Left kidney (tissue), 8 donors: ENCODE measurements around the gene CIB2. TPM values are rescaled to one million over a fixed set of nuclear protein-coding genes. Genes with fewer than 3 reads are reported as not detected.
"Not testable (repeated sequence)": the region's sequence is repeated elsewhere in the genome, so short reads cannot be mapped to it uniquely, and the experiment has no call there.

Experiments used
- DNase-seq: peaks from one replicate; pipeline ENCODE4 v3.0.0-alpha.2; 2013
- long read RNA-seq, 8 donors: transcript quantifications; one replicate each; lab custom pipeline, GENCODE V29; 2026
- polyA plus RNA-seq: library from polyadenylated mRNA; unstranded; fragments of 120-200 nt; gene quantifications from one replicate; pipeline ENCODE4 v1.2.1, GENCODE V29; 2013; ENCODE audit not compliant: insufficient read length

CIB2 gene
- polyA plus RNA-seq = 35.2 TPM
- long read RNA-seq, donor 1, transcript CIB2-201 (6 exons, 1,598 nt) = major isoform, 17 of 20 reads
- long read RNA-seq, donor 1, partial matches to known transcripts = 0 of 20 reads
- long read RNA-seq, donor 1, other reads (novel, unspliced or antisense) = 0 of 20 reads
- long read RNA-seq, donor 2, transcript CIB2-201 (6 exons, 1,598 nt) = major isoform, 13 of 13 reads
- long read RNA-seq, donor 2, partial matches to known transcripts = 0 of 13 reads
- long read RNA-seq, donor 2, other reads (novel, unspliced or antisense) = 0 of 13 reads
- long read RNA-seq, donor 3, partial matches to known transcripts = 0 of 5 reads
- long read RNA-seq, donor 3, other reads (novel, unspliced or antisense) = 0 of 5 reads
- long read RNA-seq, donor 4, partial matches to known transcripts = 0 of 1 reads
- long read RNA-seq, donor 4, other reads (novel, unspliced or antisense) = 0 of 1 reads
- long read RNA-seq, donor 5, transcript CIB2-201 (6 exons, 1,598 nt) = major isoform, 24 of 34 reads
- long read RNA-seq, donor 5, partial matches to known transcripts = 0 of 34 reads
- long read RNA-seq, donor 5, other reads (novel, unspliced or antisense) = 5 of 34 reads
- long read RNA-seq, donor 6, transcript CIB2-201 (6 exons, 1,598 nt) = major isoform, 8 of 9 reads
- long read RNA-seq, donor 6, partial matches to known transcripts = 0 of 9 reads
- long read RNA-seq, donor 6, other reads (novel, unspliced or antisense) = 0 of 9 reads
- long read RNA-seq, donor 7, transcript CIB2-201 (6 exons, 1,598 nt) = major isoform, 14 of 17 reads
- long read RNA-seq, donor 7, partial matches to known transcripts = 0 of 17 reads
- long read RNA-seq, donor 7, other reads (novel, unspliced or antisense) = 0 of 17 reads
- long read RNA-seq, donor 8, partial matches to known transcripts = 0 of 2 reads
- long read RNA-seq, donor 8, other reads (novel, unspliced or antisense) = 0 of 2 reads

GRCh38 chr15:78131295-78132061 lies at the start of gene CIB2:
TSS of gene CIB2 (minus strand) at chr15:78131445. CDS start at chr15:78131215, 230 bp downstream.
- peak; percentile 84 for DNase-seq

- no peak for DNase-seq
These were observed 48.7 kb upstream of the CIB2 start for GRCh38 chr15:78179906-78180305.

- DNase-seq = no peak
These were observed 48.1 kb upstream of the CIB2 start for GRCh38 chr15:78179286-78179840.

DNA sequence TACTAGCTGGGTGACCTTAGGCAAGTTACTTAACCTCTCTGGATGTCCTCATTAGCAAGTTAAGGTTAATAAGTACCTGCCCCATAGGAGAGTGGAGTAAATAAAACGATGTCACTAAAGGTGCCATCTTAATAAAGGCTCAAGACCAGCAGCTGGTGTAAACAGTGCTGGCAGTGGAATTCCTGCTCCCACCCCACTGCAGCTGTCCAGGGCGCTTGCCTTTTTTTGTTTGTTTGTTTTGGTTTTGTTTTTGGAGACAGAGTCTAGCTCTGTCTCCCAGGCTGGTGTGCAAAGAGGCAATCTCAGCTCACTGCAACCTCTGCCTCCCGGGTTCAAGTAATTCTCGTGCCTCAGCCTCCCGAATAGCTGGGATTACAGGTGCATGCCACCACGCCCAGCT lies 46.8 kb upstream of the CIB2 start:
- no peak for DNase-seq

GRCh38 chr15:78177447-78177873 lies 46.2 kb upstream of the CIB2 start:
- peak; percentile 12 for DNase-seq

GRCh38 chr15:78175330-78175729 lies 44.1 kb upstream of the CIB2 start:
- no peak for DNase-seq

DNA sequence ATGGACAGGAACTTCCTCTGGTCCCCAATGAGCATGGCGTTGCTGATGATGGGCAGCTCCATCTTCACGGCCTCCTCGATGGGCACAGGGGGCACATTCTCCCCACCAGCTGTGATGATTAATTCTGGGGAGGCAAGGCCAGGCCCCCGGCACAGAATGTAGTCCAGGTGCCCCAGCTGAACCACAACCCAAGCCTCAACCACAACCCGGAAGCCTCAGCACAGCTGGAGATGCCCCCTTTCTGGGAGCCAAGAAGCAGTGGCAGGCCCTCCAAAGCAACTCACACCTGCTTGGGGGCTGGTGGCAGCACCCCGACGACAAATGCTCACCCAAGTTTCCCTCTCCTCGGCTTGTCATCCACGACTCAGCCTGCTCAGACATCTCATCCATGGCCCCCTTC lies 43.2 kb upstream of the CIB2 start:
- DNase-seq = no peak

DNA sequence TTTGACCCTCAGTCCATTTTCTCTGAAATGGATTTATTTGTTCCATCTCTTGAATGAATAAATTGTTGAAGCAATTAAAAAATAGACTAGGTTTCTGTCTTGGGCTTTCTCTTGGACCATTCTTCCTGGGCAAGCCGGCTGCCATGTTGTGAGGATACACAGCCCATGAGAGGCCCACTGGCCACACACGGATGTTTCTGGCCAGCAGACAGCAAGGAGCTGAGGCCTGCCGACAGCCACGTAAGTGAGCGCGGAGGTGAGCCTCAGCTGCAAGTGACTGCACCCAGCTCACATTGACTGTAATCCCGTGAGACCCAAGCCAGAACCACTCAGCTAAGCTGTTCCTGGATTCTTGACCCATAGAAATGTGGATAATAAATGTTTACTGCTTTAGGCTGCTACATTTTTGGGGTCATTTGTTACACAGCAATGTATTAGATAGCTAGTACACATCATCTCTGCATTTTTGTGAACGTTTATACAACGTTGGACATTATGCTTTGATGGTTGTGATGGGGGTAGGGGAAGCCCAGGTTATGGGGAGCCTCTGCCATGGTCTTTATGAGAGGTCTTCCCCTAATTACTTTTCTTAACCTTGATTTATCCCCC lies 40.7 kb upstream of the CIB2 start:
- DNase-seq = no peak

DNA sequence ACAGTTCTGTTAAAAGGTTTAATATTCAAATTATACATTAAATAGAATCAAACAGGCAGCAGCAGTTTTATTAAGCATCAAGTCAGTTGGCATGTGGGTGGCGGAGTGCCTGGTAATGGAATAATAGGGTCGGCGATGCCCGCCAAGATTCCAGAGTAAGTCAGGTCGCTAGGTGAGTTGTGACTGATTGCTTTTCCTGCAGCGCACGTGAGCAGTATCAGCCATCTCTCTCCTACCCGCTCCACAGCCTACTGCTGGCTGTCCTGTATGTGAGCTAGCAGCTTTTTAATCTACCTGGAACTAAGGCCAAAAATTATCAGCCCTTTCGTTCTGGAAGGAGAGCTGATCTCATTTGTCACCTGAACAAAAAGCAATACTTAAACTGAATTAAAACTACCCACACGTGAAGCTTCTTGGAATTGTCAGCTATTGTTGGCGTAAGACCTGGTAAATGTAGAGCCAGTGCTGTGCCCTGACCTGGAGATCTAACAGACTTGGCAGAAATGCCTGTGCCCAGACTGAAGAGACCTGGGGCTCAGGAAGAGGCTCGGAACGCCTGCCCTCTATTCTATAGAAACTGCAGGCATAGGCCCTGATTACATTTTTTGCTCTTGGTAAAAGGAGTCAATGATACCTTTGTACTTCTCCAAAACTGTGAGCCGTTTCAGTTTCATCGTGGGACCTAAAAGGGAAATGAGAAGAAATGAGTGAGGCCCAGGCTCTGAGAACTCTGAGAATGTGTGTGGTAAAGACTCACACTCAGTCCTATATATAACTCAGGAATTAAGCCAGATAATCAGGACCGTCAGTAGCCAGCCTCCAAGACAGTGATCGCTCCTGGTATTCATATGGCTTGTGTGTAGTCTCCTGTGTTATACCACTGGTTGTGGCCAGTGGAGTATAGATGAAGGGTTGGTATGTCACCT lies 39.9 kb upstream of the CIB2 start:
- no peak for DNase-seq

DNA sequence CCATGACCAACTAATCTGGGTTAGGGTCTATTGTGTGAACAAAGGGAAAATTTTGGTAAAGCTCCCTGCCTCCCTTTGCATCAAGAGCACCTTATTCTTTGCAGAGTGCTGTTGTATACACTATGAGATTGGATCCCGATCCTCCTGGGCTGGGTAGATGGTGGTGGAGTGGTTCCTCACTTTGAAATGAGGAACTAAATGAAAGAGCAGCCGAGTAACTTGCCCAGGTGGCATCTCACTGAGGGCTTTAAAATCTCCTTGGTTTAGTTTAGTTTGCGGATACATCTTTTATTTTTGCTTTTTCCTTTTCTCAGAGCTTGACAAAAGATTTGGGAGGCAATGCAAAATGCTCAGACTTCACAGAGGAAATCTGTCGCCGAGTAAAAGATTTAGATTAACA lies 37.4 kb upstream of the CIB2 start:
- DNase-seq = no peak

DNA sequence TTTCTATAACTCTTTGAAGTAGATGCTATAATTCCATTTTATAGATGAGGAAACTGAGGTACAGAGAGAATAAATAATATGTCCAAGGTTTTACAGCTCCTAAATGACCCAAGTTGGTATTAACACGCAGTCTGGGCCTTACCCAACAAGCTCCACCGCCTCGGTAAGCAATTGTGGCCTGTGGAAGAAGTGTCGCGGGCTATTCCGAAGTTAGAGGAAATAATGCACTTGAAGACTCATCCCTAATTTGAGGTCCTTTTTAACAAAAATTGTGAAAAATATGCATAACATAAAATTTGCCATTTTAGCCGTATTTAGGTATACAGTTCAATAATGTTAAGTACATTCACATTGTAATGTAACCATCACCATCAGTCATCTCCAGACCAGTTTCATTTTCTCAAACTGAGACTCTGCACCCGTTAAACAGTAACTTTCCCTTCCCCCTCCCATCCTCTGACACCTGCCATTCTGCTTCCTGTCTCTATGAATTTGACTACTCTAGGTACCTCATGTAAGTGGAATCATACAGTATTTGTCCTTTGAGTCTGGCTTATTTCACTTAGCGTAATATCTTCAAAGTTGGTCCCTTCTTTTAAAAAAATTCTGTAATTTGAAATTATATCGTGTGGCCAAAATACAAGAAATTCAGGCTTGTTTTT lies 36.1 kb upstream of the CIB2 start:
- DNase-seq = no peak

GRCh38 chr15:78164010-78164409 lies 32.8 kb upstream of the CIB2 start:
- DNase-seq = no peak

DNA sequence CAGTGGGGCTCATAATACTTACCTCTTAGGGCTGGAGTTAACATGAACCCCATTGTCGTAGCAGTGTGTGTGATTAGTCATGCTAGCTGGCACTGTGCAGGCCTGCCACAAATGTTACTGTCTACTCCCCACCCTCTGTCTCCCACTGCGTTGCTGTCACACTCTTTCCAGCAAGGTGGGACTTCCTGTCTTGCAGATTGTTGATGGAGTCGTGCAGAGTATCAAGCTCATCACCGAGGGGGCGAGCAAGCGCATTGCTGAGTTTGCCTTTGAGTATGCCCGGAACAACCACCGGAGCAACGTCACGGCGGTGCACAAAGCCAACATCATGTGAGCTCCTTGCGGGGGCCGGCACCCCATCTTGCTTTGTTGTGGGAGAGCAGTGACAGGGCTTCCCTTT lies 30.8 kb upstream of the CIB2 start:
- DNase-seq = no peak

GRCh38 chr15:78159395-78159794 lies 28.1 kb upstream of the CIB2 start:
- DNase-seq = no peak

DNA sequence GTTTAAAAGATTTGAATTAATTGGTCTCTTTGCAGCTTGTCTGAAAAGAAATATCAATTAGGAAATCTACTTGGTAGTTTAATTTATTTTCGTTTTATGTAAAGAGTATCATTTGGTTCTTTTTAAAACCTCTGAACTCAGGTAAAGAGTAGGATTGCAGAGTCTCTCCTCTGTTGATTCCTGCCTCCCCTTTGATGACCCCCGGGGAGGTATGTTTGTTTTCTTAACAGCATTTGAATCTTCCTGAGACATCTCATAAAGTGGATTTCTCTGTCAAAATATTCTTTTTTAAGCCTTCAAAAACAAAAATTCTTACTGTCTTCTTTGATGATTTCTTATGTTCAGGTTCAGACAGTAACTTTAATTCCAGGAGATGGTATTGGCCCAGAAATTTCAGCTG lies 26.0 kb upstream of the CIB2 start:
- DNase-seq = no peak

- DNase-seq = no peak
These were observed 25.4 kb upstream of the CIB2 start for GRCh38 chr15:78156653-78157052.

DNA sequence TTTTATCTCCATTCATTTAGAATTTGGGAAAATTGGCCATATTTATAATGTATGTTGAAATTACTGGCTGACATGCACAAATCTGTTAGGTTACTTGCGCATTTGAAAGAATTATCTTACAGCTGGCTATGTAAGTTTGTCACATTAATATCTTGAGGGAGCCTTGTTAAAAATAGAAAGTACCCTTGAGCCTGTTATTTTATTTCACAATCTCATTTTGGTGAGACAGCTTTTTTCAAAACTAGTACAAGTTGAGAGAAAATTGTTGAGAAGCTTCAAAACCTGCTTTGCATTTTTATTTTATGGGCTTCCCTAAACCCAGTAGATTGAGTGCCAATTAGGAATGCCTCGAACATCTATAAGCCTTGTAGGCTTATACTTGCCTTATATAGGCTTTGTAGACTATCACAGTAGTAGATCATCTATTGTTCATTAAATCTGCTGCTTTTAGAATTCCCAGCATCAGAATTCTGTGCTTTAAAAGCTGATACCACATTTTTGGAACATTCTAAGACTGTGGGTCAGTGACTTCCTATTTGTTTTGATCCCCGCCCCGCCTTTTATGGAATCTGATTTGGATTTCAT lies 24.2 kb upstream of the CIB2 start:
- DNase-seq = no peak

DNA sequence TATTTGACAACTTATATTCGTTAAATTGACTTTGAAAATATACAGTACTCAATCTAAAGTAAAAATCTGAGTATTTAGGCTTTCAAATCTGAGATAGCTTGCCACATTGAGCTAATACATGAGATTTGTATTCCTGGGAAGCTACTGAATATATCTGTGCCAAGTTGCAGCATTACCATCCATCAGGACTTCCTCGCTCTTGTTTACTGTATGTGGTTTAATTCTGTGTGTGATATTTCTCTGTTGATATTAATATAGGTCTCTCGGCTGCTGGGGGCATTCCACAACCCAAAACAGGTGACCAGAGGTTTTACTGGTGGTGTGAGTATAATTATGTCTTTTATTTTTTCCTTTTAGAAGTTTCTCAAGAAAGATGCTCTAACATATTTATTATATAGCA lies 23.7 kb upstream of the CIB2 start:
- no peak for DNase-seq

DNA sequence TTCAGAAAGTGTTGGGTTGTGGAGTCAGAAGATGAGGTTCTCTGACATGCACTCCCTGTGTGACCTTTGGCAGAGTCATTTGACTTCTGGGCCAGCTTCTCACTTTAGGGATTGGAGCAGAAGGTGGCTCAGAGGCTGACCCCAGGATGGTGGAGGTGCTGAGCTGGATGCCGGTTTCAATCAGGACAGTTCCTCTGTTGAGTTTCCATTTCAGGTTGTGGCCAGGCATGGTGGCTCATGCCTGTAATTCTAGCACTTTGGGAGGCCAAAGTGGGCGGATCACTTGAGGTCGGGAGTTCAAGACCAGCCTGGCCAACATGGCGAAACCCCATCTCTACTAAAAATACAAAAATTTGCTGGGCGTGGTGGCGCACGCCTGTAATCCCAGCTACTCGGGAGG lies 19.8 kb upstream of the CIB2 start:
- DNase-seq = not testable (repeated sequence)
